Superior temporal gyrus (tissue), 1 donor: ENCODE data around the gene VIM.
"Not testable (repeated sequence)": the region's sequence is repeated elsewhere in the genome, so short reads cannot be mapped to it uniquely, and the experiment has no call there.

Experiments used
- DNase-seq: peaks from one replicate; pipeline ENCODE4 v3.0.0-alpha.2; 2016; ENCODE audit errors: extremely low spot score

The VIM gene

GRCh38 chr10:17232276-17232960, 4.4 kb downstream of the VIM start:
- no peak for DNase-seq

GRCh38 chr10:17233286-17233991, 5.4 kb downstream of the VIM start:
- no peak for DNase-seq

GRCh38 chr10:17234431-17234945, 6.4 kb downstream of the VIM start:
- no peak for DNase-seq

GRCh38 chr10:17235136-17235535, 7.1 kb downstream of the VIM start:
- DNase-seq, result no peak

- no peak for DNase-seq
Observed at GRCh38 chr10:17236468-17237148, 8.6 kb downstream of the VIM start.

- no peak for DNase-seq
Observed at GRCh38 chr10:17237149-17237527, 9.1 kb downstream of the VIM start.

- no peak for DNase-seq
Observed at GRCh38 chr10:17237915-17238444, 9.9 kb downstream of the VIM start.

- DNase-seq, result no peak
Observed at GRCh38 chr10:17238445-17239291, 10.6 kb downstream of the VIM start.

GRCh38 chr10:17239345-17240085, 11.5 kb downstream of the VIM start:
- no peak for DNase-seq

- DNase-seq, result no peak
Observed at GRCh38 chr10:17240096-17240495, 12.1 kb downstream of the VIM start.

- peak; percentile 52 for DNase-seq
Observed at GRCh38 chr10:17240616-17241015, 12.6 kb downstream of the VIM start.

GRCh38 chr10:17241611-17242333, 13.7 kb downstream of the VIM start:
- no peak for DNase-seq

- no peak for DNase-seq
Observed at GRCh38 chr10:17244700-17245365, 16.8 kb downstream of the VIM start.

- DNase-seq, result no peak
Observed at GRCh38 chr10:17247210-17247609, 19.2 kb downstream of the VIM start.

- no peak for DNase-seq
Observed at GRCh38 chr10:17248964-17249363, 20.9 kb downstream of the VIM start.

- DNase-seq, result no peak
Observed at GRCh38 chr10:17249820-17250219, 21.8 kb downstream of the VIM start.

GRCh38 chr10:17250736-17251135, 22.7 kb downstream of the VIM start:
- no peak for DNase-seq

- not testable (repeated sequence) for DNase-seq
Observed at GRCh38 chr10:17254543-17255050, 26.6 kb downstream of the VIM start.

- DNase-seq, result no peak
Observed at GRCh38 chr10:17255512-17255911, 27.5 kb downstream of the VIM start.
